K562 (cell line): Measurements from ENCODE around the gene SAMD11. TPM values are rescaled to one million over a fixed set of nuclear protein-coding genes. Genes with fewer than 3 reads are reported as not detected.
A peak's percentile ranks its signal among the peaks of the same experiment; 100 is the strongest.

Experiments
- KAT7 ChIP-seq: sonication (generic); formaldehyde crosslinking; IDR thresholded peaks from 2 replicates; pipeline ENCODE4 v1.8.0; 2022; ENCODE audit warnings: missing genetic modification reagents, mild to moderate bottlenecking, borderline replicate concordance
- KLF1 ChIP-seq: fragments of 450-650 bp; IDR thresholded peaks from 2 replicates; pipeline ENCODE4 v1.6.1; 2016; ENCODE audit warnings: missing genetic modification characterization, missing compliant biosample characterization
- KLF13 ChIP-seq: fragments of 450-650 bp; IDR thresholded peaks from 2 replicates; pipeline ENCODE4 v1.6.1; 2016; ENCODE audit warnings: missing genetic modification characterization, low read depth, mild to moderate bottlenecking, missing compliant biosample characterization, moderate library complexity, borderline replicate concordance
- KLF16 ChIP-seq: IDR thresholded peaks from 2 replicates; pipeline ENCODE4 v1.6.1; 2016; ENCODE audit warnings: antibody characterized with exemption
- MTA3 ChIP-seq: fragments of 450-650 bp; formaldehyde crosslinking; IDR thresholded peaks from 2 replicates; pipeline ENCODE4 v1.6.1; 2017; ENCODE audit warnings: mild to moderate bottlenecking, borderline replicate concordance
- MYC ChIP-seq, 2 experiments: fragments of 250-450 bp in 1 of 2; sonication (Bioruptor Pico) in 1 of 2; IDR thresholded peaks; 2 replicates each; pipeline versions ENCODE4 v1.5.1 to v1.6.1; 2012 to 2021; ENCODE audit warnings: low read depth in 2 of 2, borderline replicate concordance in 1 of 2, improper control_type of control experiment in 1 of 2, low read length in 1 of 2, mild to moderate bottlenecking in 1 of 2, moderate library complexity in 1 of 2
- NFIC ChIP-seq: fragments of 450-650 bp; IDR thresholded peaks from 2 replicates; pipeline ENCODE4 v1.6.1; 2017; ENCODE audit warnings: mild to moderate bottlenecking, inconsistent platforms
- NFXL1 ChIP-seq: fragments of 450-650 bp; formaldehyde crosslinking; IDR thresholded peaks from 2 replicates; pipeline ENCODE4 v1.4.0; 2021; ENCODE audit warnings: mild to moderate bottlenecking
- NR2C1 ChIP-seq, 2 experiments: fragments of 450-650 bp; IDR thresholded peaks; 2 replicates each; pipeline ENCODE4 v1.6.1; 2017; ENCODE audit warnings: mild to moderate bottlenecking in 2 of 2, antibody characterized with exemption in 1 of 2, inconsistent platforms in 1 of 2, missing compliant biosample characterization in 1 of 2, missing genetic modification characterization in 1 of 2
- PML ChIP-seq: IDR thresholded peaks from 2 replicates; pipeline ENCODE4 v1.6.1; 2012; ENCODE audit warnings: low read length, inconsistent platforms
- RBM34 ChIP-seq: fragments of 200-400 bp; formaldehyde crosslinking; IDR thresholded peaks from 2 replicates; pipeline ENCODE4 v1.6.1; 2018; ENCODE audit warnings: low read length, borderline replicate concordance; ENCODE audit not compliant: insufficient read depth
- SMAD4 ChIP-seq: fragments of 250-450 bp; sonication (Bioruptor Pico); conservative IDR thresholded peaks from 2 replicates; pipeline ENCODE4 v1.8.0; 2021; ENCODE audit warnings: inconsistent platforms, mild to moderate bottlenecking, moderate library complexity
- SMARCB1 ChIP-seq: IDR thresholded peaks from 2 replicates; pipeline ENCODE4 v1.6.1; 2011; ENCODE audit warnings: improper control_type of control experiment, low read depth; ENCODE audit not compliant: insufficient read length
- SMC3 ChIP-seq: conservative IDR thresholded peaks from 2 replicates; pipeline ENCODE4 v1.6.1; 2011; ENCODE audit warnings: low read depth, low read length, improper control_type of control experiment; ENCODE audit not compliant: insufficient read depth
- XRCC5 ChIP-seq: fragments of 200-400 bp; formaldehyde crosslinking; IDR thresholded peaks from 2 replicates; pipeline ENCODE4 v1.6.1; 2017; ENCODE audit warnings: low read depth, mild to moderate bottlenecking, low read length
- ZEB2 ChIP-seq: fragments of 450-650 bp; IDR thresholded peaks from 2 replicates; pipeline ENCODE4 v1.6.1; 2016
- ZSCAN29 ChIP-seq: fragments of 450-650 bp; IDR thresholded peaks from 2 replicates; pipeline ENCODE4 v1.6.1; 2017
- polyA plus RNA-seq, 8 experiments: library from polyadenylated mRNA; depleted of rRNA in 4 of 8; stranded (reverse) in 5 of 8; unstranded in 3 of 8; fragments of >200 nt; fragmentation: Nextera tagmentation in 2 of 8; fragmentation: Illumina TruSeq in 1 of 8; extraction: Ambion mirVana in 2 of 8; extraction: Trizol in 1 of 8; gene quantifications; 2 replicates each; pipeline versions ENCODE4 v1.2.1 to v1.2.3, GENCODE V29; 2011 to 2014; ENCODE audit warnings: inconsistent platforms in 1 of 8, missing spikeins in 1 of 8
- total RNA-seq, 7 experiments: library from RNA; depleted of rRNA in 6 of 7; stranded (reverse); fragments of >200 nt in 6 of 7; fragmentation: Illumina TruSeq in 2 of 7; extraction: Trizol in 2 of 7; gene quantifications; 2 replicates each; pipeline versions ENCODE4 v1.2.1 to v1.2.3, GENCODE V29; 2011 to 2021; ENCODE audit warnings: low replicate concordance in 1 of 7
- TF ChIP-seq, protein P1 (sequence below): fragments of 450-650 bp; IDR thresholded peaks from 2 replicates; pipeline ENCODE4 v1.6.1; 2018; ENCODE audit not compliant: partially characterized antibody
- TF ChIP-seq, protein P2 (sequence below): sonication (generic); formaldehyde crosslinking; IDR thresholded peaks from 2 replicates; pipeline ENCODE4 v1.9.0; 2022; ENCODE audit warnings: mild to moderate bottlenecking, missing genetic modification reagents
- TF ChIP-seq, protein P3 (sequence below): sonication (generic); formaldehyde crosslinking; IDR thresholded peaks from 2 replicates; pipeline ENCODE4 v1.8.1; 2022; ENCODE audit warnings: missing genetic modification reagents
- TF ChIP-seq, protein P4 (sequence below), 3 experiments: IDR thresholded peaks in 2 of 3; conservative IDR thresholded peaks in 1 of 3; 2 replicates each; pipeline ENCODE4 v1.5.1; 2011 to 2012; ENCODE audit warnings: low read length in 3 of 3, mild to moderate bottlenecking in 3 of 3, control low read depth in 2 of 3, improper control_type of control experiment in 1 of 3, inconsistent platforms in 1 of 3, low read depth in 1 of 3, mixed read lengths in 1 of 3, moderate library complexity in 1 of 3; ENCODE audit not compliant: insufficient read depth in 2 of 3

SAMD11 gene
- total and polyA plus RNA-seq, 9 of the 15 experiments (the other 6 are each of a cell fraction or from before 2014, with no cell fraction given), result 0.07 to 0.82 (median 0.11) TPM; not detected in 2

DNA sequence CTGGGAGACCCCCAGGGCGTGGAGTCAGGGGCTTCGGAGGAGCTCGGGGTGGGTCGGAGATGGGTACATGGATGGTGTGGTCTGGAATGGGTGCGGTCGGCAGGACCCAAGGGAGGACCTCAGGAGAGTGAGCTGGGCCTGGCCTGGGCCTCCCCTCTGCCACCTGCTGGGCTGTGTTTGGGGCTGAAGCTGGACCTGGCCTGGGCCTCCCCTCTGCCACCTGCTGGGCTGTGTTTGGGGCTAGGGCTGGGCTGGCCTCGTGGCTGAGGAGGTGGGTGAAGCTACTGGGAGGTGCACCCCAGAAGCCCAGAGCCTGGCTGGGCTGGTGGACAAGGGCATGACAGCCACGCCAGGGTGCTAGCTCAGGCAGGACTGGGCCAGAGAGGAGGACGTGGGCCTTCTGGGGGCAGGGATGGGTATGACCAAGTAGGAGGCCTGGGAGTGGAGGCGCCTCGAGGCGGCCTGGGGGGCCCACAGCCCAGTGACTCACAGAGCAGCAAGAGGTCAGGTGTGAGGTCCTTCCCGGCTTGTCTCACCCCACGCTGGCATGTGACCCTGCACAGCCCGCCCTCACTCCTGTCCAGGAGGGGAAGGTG lies 14.5 kb downstream of the SAMD11 start (continued):
- 0 out of 2 replicates have a peak, but pooled peaks have one; percentile 24 for TF ChIP-seq KLF13 (tag)
- 0 out of 2 replicates have a peak, but pooled peaks have one; percentile 13 for TF ChIP-seq MTA3
- 0 out of 2 replicates have a peak, but pooled peaks have one; percentile 51 for TF ChIP-seq KAT7 (CRISPR knock-in tag)
- peak; percentile 32; the same call in 1 of the 2 replicates for TF ChIP-seq NFIC
- 0 out of 2 replicates have a peak, but pooled peaks have one; percentile 19 for TF ChIP-seq MYC (IDR thresholded peaks at IDR 0.05; ENCODE audit: low read depth, low read length)
- no peak for TF ChIP-seq MYC (CRISPR knock-in tag; IDR thresholded peaks at IDR 0.05; ENCODE audit: borderline replicate concordance, low read depth)
- no peak for TF ChIP-seq ZSCAN29
- no peak for TF ChIP-seq ZEB2
- TF ChIP-seq SMARCB1, result no peak
- TF ChIP-seq, protein P1, sequence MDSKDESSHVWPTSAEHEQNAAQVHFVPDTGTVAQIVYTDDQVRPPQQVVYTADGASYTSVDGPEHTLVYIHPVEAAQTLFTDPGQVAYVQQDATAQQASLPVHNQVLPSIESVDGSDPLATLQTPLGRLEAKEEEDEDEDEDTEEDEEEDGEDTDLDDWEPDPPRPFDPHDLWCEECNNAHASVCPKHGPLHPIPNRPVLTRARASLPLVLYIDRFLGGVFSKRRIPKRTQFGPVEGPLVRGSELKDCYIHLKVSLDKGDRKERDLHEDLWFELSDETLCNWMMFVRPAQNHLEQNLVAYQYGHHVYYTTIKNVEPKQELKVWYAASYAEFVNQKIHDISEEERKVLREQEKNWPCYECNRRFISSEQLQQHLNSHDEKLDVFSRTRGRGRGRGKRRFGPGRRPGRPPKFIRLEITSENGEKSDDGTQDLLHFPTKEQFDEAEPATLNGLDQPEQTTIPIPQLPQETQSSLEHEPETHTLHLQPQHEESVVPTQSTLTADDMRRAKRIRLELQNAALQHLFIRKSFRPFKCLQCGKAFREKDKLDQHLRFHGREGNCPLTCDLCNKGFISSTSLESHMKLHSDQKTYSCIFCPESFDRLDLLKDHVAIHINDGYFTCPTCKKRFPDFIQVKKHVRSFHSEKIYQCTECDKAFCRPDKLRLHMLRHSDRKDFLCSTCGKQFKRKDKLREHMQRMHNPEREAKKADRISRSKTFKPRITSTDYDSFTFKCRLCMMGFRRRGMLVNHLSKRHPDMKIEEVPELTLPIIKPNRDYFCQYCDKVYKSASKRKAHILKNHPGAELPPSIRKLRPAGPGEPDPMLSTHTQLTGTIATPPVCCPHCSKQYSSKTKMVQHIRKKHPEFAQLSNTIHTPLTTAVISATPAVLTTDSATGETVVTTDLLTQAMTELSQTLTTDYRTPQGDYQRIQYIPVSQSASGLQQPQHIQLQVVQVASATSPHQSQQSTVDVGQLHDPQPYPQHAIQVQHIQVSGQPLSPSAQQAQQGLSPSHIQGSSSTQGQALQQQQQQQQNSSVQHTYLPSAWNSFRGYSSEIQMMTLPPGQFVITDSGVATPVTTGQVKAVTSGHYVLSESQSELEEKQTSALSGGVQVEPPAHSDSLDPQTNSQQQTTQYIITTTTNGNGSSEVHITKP, result no peak
- no peak for TF ChIP-seq NFXL1 (CRISPR knock-in tag)
- TF ChIP-seq, protein P2, sequence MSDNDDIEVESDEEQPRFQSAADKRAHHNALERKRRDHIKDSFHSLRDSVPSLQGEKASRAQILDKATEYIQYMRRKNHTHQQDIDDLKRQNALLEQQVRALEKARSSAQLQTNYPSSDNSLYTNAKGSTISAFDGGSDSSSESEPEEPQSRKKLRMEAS (CRISPR knock-in tag), result peak; percentile 78
- TF ChIP-seq, protein P3, sequence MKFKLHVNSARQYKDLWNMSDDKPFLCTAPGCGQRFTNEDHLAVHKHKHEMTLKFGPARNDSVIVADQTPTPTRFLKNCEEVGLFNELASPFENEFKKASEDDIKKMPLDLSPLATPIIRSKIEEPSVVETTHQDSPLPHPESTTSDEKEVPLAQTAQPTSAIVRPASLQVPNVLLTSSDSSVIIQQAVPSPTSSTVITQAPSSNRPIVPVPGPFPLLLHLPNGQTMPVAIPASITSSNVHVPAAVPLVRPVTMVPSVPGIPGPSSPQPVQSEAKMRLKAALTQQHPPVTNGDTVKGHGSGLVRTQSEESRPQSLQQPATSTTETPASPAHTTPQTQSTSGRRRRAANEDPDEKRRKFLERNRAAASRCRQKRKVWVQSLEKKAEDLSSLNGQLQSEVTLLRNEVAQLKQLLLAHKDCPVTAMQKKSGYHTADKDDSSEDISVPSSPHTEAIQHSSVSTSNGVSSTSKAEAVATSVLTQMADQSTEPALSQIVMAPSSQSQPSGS (CRISPR knock-in tag), result no peak
- TF ChIP-seq, protein P4, sequence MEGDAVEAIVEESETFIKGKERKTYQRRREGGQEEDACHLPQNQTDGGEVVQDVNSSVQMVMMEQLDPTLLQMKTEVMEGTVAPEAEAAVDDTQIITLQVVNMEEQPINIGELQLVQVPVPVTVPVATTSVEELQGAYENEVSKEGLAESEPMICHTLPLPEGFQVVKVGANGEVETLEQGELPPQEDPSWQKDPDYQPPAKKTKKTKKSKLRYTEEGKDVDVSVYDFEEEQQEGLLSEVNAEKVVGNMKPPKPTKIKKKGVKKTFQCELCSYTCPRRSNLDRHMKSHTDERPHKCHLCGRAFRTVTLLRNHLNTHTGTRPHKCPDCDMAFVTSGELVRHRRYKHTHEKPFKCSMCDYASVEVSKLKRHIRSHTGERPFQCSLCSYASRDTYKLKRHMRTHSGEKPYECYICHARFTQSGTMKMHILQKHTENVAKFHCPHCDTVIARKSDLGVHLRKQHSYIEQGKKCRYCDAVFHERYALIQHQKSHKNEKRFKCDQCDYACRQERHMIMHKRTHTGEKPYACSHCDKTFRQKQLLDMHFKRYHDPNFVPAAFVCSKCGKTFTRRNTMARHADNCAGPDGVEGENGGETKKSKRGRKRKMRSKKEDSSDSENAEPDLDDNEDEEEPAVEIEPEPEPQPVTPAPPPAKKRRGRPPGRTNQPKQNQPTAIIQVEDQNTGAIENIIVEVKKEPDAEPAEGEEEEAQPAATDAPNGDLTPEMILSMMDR (IDR thresholded peaks at IDR 0.05 in 2 of 3, conservative IDR thresholded peaks at IDR 0.05 in 1 of 3; ENCODE audit: insufficient read depth in 2 of 3, low read depth in 1 of 3, low read length in 3 of 3), result peak; percentile 66 to 98 (median 95)
- no peak for TF ChIP-seq SMAD4 (CRISPR knock-in tag)
- no peak for TF ChIP-seq RBM34
- no peak for TF ChIP-seq KLF16
- TF ChIP-seq KLF1 (tag), result peak; percentile 76; the same call in 1 of the 2 replicates
- no peak for TF ChIP-seq PML
- peak; percentile 23; the same call in 1 of the 2 replicates for TF ChIP-seq SMC3
- TF ChIP-seq NR2C1 (IDR thresholded peaks at IDR 0.05), result no peak
- no peak for TF ChIP-seq NR2C1 (tag; IDR thresholded peaks at IDR 0.05)
- TF ChIP-seq XRCC5, result 0 out of 2 replicates have a peak, but pooled peaks have one; percentile 13
